GM20431 (cell line): ENCODE measurements around the gene EML4.

Experiments used
- in situ Hi-C: fragments of 300-500 bp; cut with MseI, MboI; formaldehyde crosslinking; loops from one replicate; pipeline ENCODE4 v1.15.0; 2020; ENCODE audit warnings: low sequenced_read_pairs; ENCODE audit not compliant: unreplicated experiment

Gene EML4

GRCh38 chr2:42339191-42339912 is 170.2 kb downstream of the EML4 start:
- in situ Hi-C loops = loop anchor here (25.0 kb wide), 2 partner anchors 252 to 477 kb away; no protein-coding TSS in a partner anchor

- in situ Hi-C loops = loop anchor here (25.0 kb wide), 2 partner anchors 253 to 478 kb away; no protein-coding TSS in a partner anchor
Measured at GRCh38 chr2:42340045-42340937, 171.1 kb downstream of the EML4 start.

- in situ Hi-C loops = loop anchor here (25.0 kb wide), 2 partner anchors 254 to 479 kb away; no protein-coding TSS in a partner anchor
Measured at GRCh38 chr2:42340938-42341636, 171.9 kb downstream of the EML4 start.

- in situ Hi-C loops = loop anchor here (25.0 kb wide), 2 partner anchors 255 to 480 kb away; no protein-coding TSS in a partner anchor
Measured at GRCh38 chr2:42342061-42342794, 173.1 kb downstream of the EML4 start.

- in situ Hi-C loops = loop anchor here (25.0 kb wide), 2 partner anchors 256 to 481 kb away; no protein-coding TSS in a partner anchor
Measured at GRCh38 chr2:42342795-42343241, 173.7 kb downstream of the EML4 start.

GRCh38 chr2:42345986-42346385 is 176.8 kb downstream of the EML4 start:
- in situ Hi-C loops = loop anchor here (25.0 kb wide), 2 partner anchors 259 to 484 kb away; no protein-coding TSS in a partner anchor

GRCh38 chr2:42346856-42347255 is 177.7 kb downstream of the EML4 start:
- in situ Hi-C loops = loop anchor here (25.0 kb wide), 2 partner anchors 260 to 485 kb away; no protein-coding TSS in a partner anchor

GRCh38 chr2:42347518-42347917 is 178.4 kb downstream of the EML4 start:
- in situ Hi-C loops = loop anchor here (25.0 kb wide), 2 partner anchors 260 to 485 kb away; no protein-coding TSS in a partner anchor

- in situ Hi-C loops = loop anchor here (25.0 kb wide), 2 partner anchors 261 to 486 kb away; no protein-coding TSS in a partner anchor
Measured at GRCh38 chr2:42348113-42348805, 179.1 kb downstream of the EML4 start.

- in situ Hi-C loops = no loop called here
Measured at GRCh38 chr2:42350434-42351063, 181.4 kb downstream of the EML4 start.

- in situ Hi-C loops = no loop called here
Measured at GRCh38 chr2:42351864-42352263, 182.7 kb downstream of the EML4 start.

GRCh38 chr2:42353792-42354429 is 184.8 kb downstream of the EML4 start:
- in situ Hi-C loops = no loop called here

GRCh38 chr2:42359304-42359964 is 190.3 kb downstream of the EML4 start:
- in situ Hi-C loops = no loop called here

GRCh38 chr2:42359965-42360483 is 190.9 kb downstream of the EML4 start:
- in situ Hi-C loops = no loop called here

- in situ Hi-C loops = no loop called here
Measured at GRCh38 chr2:42360493-42360889, 191.3 kb downstream of the EML4 start.

GRCh38 chr2:42360890-42361727 is 192.0 kb downstream of the EML4 start, which contains the start of gene COX7A2L:
COX7A2L (minus strand) TSS chr2:42361217; CDS start chr2:42361161, 56 bp downstream.
- in situ Hi-C loops = no loop called here
